ENCODE data around the gene TEPSIN. TPM values are rescaled to one million over a fixed set of nuclear protein-coding genes. Genes with fewer than 3 reads are reported as not detected.

Gene TEPSIN
- total and polyA plus RNA-seq, 2 of the 13 experiments (the other 11 are each of a cell fraction or from before 2014, with no cell fraction given) = 16.1 to 18.8 TPM

- TF ChIP-seq THYN1 (CRISPR knock-in tag; IDR thresholded peaks at IDR 0.05; ENCODE audit: borderline replicate concordance, low read depth) (no peak), HOMEZ (CRISPR knock-in tag; IDR thresholded peaks at IDR 0.05; ENCODE audit: low read depth) (no peak), KAT7 (CRISPR knock-in tag; IDR thresholded peaks at IDR 0.05; ENCODE audit: borderline replicate concordance) (peak; percentile 41; the same call in 1 of the 2 replicates), ZNF557 (CRISPR knock-in tag; IDR thresholded peaks at IDR 0.05) (no peak), ZNF788 (CRISPR knock-in tag; IDR thresholded peaks at IDR 0.05; ENCODE audit: borderline replicate concordance) (no peak), CHD4 (IDR thresholded peaks at IDR 0.05; ENCODE audit: borderline replicate concordance, low read length) (no peak), IRF9 (CRISPR knock-in tag; IDR thresholded peaks at IDR 0.05; ENCODE audit: borderline replicate concordance) (peak; percentile 88; the same call in 1 of the 2 replicates), TBL1XR1 (IDR thresholded peaks at IDR 0.05; ENCODE audit: borderline replicate concordance, low read length, partially characterized antibody) (no peak)
- TF ChIP-seq, protein P1, sequence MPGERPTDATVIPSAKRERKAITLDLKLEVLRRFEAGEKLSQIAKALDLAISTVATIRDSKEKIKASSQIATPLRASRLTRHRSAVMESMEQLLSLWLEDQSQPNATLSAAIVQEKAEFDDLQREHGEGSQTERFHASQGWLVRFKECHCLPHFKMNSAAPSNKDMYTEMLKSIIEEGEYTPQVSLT (CRISPR knock-in tag; IDR thresholded peaks at IDR 0.05; ENCODE audit: borderline replicate concordance, low read depth) = peak; percentile 31; the same call in 1 of the 2 replicates
Measured at GRCh38 chr17:81238815-81239713, at the start of gene TEPSIN, which contains the start of gene NDUFAF8 (continued).
